AG04449 (cell line): ENCODE data around the gene PTPN11.

Experiments
- CTCF ChIA-PET: fragments of 350-600 bp; formaldehyde crosslinking; extraction: SDS; loops from one replicate; lab custom pipeline; 2021; ENCODE audit warnings: antibody characterized with exemption; lab: Yijun Ruan, JAX
- POLR2A ChIA-PET: fragments of 400-600, 350-600 bp; formaldehyde crosslinking; extraction: SDS; loops from one replicate; lab custom pipeline; 2020; ENCODE audit warnings: antibody characterized with exemption, inconsistent platforms; lab: Yijun Ruan, JAX
- DNase-seq: peaks from one replicate; pipeline ENCODE4 v3.0.0-alpha.2; 2010; ENCODE audit warnings: low read depth, low spot score
- H3K4me3 ChIP-seq: 2 replicates; pipeline ENCODE4 v1.5.1; 2011; ENCODE audit warnings: low read depth, mild to moderate bottlenecking, control low read depth, low read length
- CTCF ChIP-seq: IDR thresholded peaks from one replicate; pipeline ENCODE4 v1.5.1; 2011; ENCODE audit warnings: mild to moderate bottlenecking, moderate library complexity, low read length, control low read depth, inconsistent platforms; ENCODE audit not compliant: insufficient read depth; ENCODE audit errors: missing control alignments

The PTPN11 gene

GRCh38 chr12:112546339-112546738 lies 127.6 kb downstream of the PTPN11 start:
- no peak for DNase-seq

GRCh38 chr12:112546996-112547395 lies 128.2 kb downstream of the PTPN11 start:
- no peak for TF ChIP-seq CTCF
- ChIA-PET CTCF (no interaction called here), POLR2A (no interaction called here)
- no peak for DNase-seq
- no peak overlapping the region for H3K4me3 ChIP-seq

More at GRCh38 chr12:112546339-112546738, 127.6 kb downstream of the PTPN11 start:
- POLR2A ChIA-PET = no interaction called here
- no peak for TF ChIP-seq CTCF
- CTCF ChIA-PET = no interaction called here
- H3K4me3 ChIP-seq = no peak overlapping the region

- TF ChIP-seq CTCF = no peak
- H3K4me3 ChIP-seq = no peak overlapping the region
- POLR2A ChIA-PET = no interaction called here
- DNase-seq = no peak
- CTCF ChIA-PET = no interaction called here
Measured at GRCh38 chr12:112549031-112549430, 130.3 kb downstream of the PTPN11 start.

GRCh38 chr12:112551681-112552080 lies 132.9 kb downstream of the PTPN11 start:
- TF ChIP-seq CTCF = no peak
- POLR2A ChIA-PET = no interaction called here
- CTCF ChIA-PET = no interaction called here
- H3K4me3 ChIP-seq = no peak overlapping the region
- DNase-seq = no peak

- ChIA-PET CTCF (no interaction called here), POLR2A (no interaction called here)
- no peak for TF ChIP-seq CTCF
- DNase-seq = no peak
- no peak overlapping the region for H3K4me3 ChIP-seq
Measured at GRCh38 chr12:112555621-112556233, 137.0 kb downstream of the PTPN11 start.

GRCh38 chr12:112557951-112558630 lies 139.3 kb downstream of the PTPN11 start:
- H3K4me3 ChIP-seq = no peak overlapping the region
- ChIA-PET POLR2A (no interaction called here), CTCF (no interaction called here)
- no peak for TF ChIP-seq CTCF
- DNase-seq = no peak
